Breast epithelium (tissue), 3 donors: ENCODE results near the gene OSBPL1A.

Experiments used
- POLR2A ChIP-seq: fragments of 450-650 bp; IDR thresholded peaks from one replicate; pipeline ENCODE4 v1.6.1; 2016; ENCODE audit warnings: antibody characterized with exemption, mild to moderate bottlenecking, moderate library complexity
- POLR2AphosphoS5 ChIP-seq, 3 donors: sonication (generic); formaldehyde crosslinking; IDR thresholded peaks; one replicate each; pipeline ENCODE4 v1.6.1; 2017; ENCODE audit warnings: antibody characterized with exemption in 3 of 3
- TF ChIP-seq, protein P1 (sequence below), 3 donors: fragments of 450-650 bp; IDR thresholded peaks; one replicate each; pipeline ENCODE4 v1.5.1; 2016 to 2017; ENCODE audit warnings: antibody characterized with exemption in 3 of 3, mild to moderate bottlenecking in 3 of 3, moderate library complexity in 3 of 3

DNA sequence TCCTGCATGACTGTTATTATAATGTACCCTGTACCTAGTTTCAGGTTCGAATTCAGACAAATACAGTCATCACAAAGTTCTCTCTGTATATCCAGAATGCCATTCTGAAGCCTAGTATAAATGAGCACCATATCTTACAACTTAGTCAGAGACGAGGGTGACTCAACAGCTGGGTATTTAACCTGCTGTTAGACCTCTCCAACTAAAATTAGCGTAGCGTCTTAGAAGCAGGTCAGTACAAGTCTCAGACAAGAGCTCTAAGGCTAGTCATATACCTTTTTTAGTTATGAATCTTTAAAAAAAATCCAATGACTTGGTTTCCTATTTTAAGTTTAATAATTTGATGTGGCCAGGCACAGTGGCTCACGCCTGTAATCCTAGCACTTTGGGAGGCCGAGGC lies 184.7 kb downstream of the OSBPL1A start:
- TF ChIP-seq, protein P1, sequence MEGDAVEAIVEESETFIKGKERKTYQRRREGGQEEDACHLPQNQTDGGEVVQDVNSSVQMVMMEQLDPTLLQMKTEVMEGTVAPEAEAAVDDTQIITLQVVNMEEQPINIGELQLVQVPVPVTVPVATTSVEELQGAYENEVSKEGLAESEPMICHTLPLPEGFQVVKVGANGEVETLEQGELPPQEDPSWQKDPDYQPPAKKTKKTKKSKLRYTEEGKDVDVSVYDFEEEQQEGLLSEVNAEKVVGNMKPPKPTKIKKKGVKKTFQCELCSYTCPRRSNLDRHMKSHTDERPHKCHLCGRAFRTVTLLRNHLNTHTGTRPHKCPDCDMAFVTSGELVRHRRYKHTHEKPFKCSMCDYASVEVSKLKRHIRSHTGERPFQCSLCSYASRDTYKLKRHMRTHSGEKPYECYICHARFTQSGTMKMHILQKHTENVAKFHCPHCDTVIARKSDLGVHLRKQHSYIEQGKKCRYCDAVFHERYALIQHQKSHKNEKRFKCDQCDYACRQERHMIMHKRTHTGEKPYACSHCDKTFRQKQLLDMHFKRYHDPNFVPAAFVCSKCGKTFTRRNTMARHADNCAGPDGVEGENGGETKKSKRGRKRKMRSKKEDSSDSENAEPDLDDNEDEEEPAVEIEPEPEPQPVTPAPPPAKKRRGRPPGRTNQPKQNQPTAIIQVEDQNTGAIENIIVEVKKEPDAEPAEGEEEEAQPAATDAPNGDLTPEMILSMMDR (IDR thresholded peaks at IDR 0.05): no peak
- TF ChIP-seq POLR2AphosphoS5 (IDR thresholded peaks at IDR 0.05): no peak
- TF ChIP-seq POLR2A: no peak
